ENCODE data around the gene SLC7A6. TPM values are rescaled to one million over a fixed set of nuclear protein-coding genes. Genes with fewer than 3 reads are reported as not detected.

The SLC7A6 gene
- total and polyA plus RNA-seq, 2 of the 8 experiments (the other 6 are each of a cell fraction or from before 2014, with no cell fraction given): 28.0 to 37.8 TPM

DNA sequence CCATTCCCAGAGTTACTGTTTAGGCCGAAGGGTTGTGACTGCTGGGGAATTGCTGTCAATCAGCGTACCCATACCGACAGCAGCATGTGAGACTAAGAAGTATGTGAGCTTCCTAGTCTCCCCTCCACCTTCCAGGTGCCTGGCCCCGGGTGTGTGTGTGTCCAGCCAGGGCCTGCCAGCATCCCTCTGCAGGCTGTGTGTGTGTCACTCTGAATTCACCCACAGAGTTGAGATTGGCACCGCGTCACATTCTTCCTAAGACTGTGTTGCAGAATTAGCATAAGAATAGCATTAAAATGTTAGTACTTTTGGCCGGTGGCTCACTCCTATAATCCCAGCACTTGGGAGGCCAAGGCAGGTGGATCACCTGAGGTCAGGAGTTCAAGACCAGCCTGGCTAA, 78.3 kb downstream of the SLC7A6 start:
- DNase-seq (ENCODE audit: low read depth in 1 of 2, low spot score in 2 of 2): no peak
- H2BK120ac ChIP-seq (replicated peaks; ENCODE audit: low read depth, low read length): no peak overlapping the region
- TF ChIP-seq POLR2AphosphoS5 (IDR thresholded peaks at IDR 0.05; ENCODE audit: low read depth, low read length) (no peak), YY1 (IDR thresholded peaks at IDR 0.05; ENCODE audit: low read depth, low read length) (no peak), CEBPB (IDR thresholded peaks at IDR 0.05; ENCODE audit: low read depth, low read length) (no peak), CHD1 (IDR thresholded peaks at IDR 0.05; ENCODE audit: low read depth, low read length) (no peak)
- H3K4ac ChIP-seq (replicated peaks; ENCODE audit: insufficient read length, low read depth, low read length): no peak overlapping the region
- no peak overlapping the region for H4K5ac ChIP-seq (ENCODE audit: insufficient read length, low read depth, low read length)
- peaks cover 18 to 48% (median 27%) of the 10 kb centered on the region in 4 experiments for H3K36me3 ChIP-seq (ENCODE audit: control insufficient read depth in 2 of 4, insufficient read depth in 4 of 4, low read length in 3 of 4)
- no peak overlapping the region for H4K8ac ChIP-seq (ENCODE audit: extremely low read depth, insufficient read depth, low read length)
- H2AK5ac ChIP-seq (ENCODE audit: low read depth, low read length): no peak overlapping the region
- no peak overlapping the region for H2BK5ac ChIP-seq (ENCODE audit: low read depth, low read length)
- no peaks in the 10 kb centered on the region for H3K4me1 ChIP-seq (replicated peaks in 1 of 4; ENCODE audit: control insufficient read depth in 3 of 4, insufficient read depth in 4 of 4, low read length in 3 of 4)
- peaks cover 2 to 3% of the 10 kb centered on the region in 2 experiments for H4K20me1 ChIP-seq (replicated peaks in 1 of 2; ENCODE audit: control insufficient read depth in 1 of 2, insufficient read depth in 2 of 2, low read length in 2 of 2)
- no peak overlapping the region for H3K9ac ChIP-seq (replicated peaks in 1 of 4; ENCODE audit: extremely low read depth in 1 of 4, low read depth in 3 of 4, low read length in 3 of 4)
- H2BK20ac ChIP-seq (ENCODE audit: low read length): no peak overlapping the region
- H3K14ac ChIP-seq (ENCODE audit: insufficient read length): no peak overlapping the region
- H3K27me3 ChIP-seq (replicated peaks in 1 of 4; ENCODE audit: control insufficient read depth in 3 of 4, extremely low read depth in 1 of 4, insufficient read depth in 3 of 4, low read length in 3 of 4): no peaks in the 10 kb centered on the region
- no peak overlapping the region for H3K4me2 ChIP-seq (ENCODE audit: insufficient read depth in 1 of 2, low read depth in 2 of 2, low read length in 2 of 2)
- no peak overlapping the region for H2AFZ ChIP-seq (ENCODE audit: low read length)
- H3K23ac ChIP-seq (ENCODE audit: insufficient read length): no peak overlapping the region
- no peaks in the 10 kb centered on the region; the same call in 1 of the 2 replicates for H3K23me2 ChIP-seq (ENCODE audit: low read depth, low read length)
- H4K91ac ChIP-seq (replicated peaks; ENCODE audit: insufficient read length, low read length): no peak overlapping the region
- peaks cover 2% of the 10 kb centered on the region; the same call in 1 of the 2 replicates for H3K79me1 ChIP-seq (ENCODE audit: low read depth, low read length)
- 90% methylated on average over 7 of the region's 7 CpGs; no CpG with 5 or more reads in 1 of the 2 experiments for WGBS, 2 experiments (ENCODE audit: extremely low coverage in 1 of 2, insufficient coverage in 1 of 2, insufficient read length in 1 of 2, insufficient replicate concordance in 2 of 2, low coverage in 1 of 2, low lambda C conversion rate in 2 of 2, missing lambda C conversion rate in 1 of 2)
- no peak overlapping the region for H3K27ac ChIP-seq (ENCODE audit: low read depth, low read length)
- no peaks in the 10 kb centered on the region for H3K9me3 ChIP-seq (ENCODE audit: insufficient read depth in 2 of 2, low read depth in 1 of 2, low read length in 1 of 2)
- no peak overlapping the region for H3K18ac ChIP-seq (ENCODE audit: extremely low read depth, low read length)
- CTCF ChIA-PET (ENCODE audit: partially characterized antibody): interaction anchor here (0.6 to 2.9 kb wide), 5 partner anchors 14 to 173 kb away, joined by 3 to 10 read pairs (median 5); partner anchors contain the start of gene SLC7A6
- no peaks in the 10 kb centered on the region for H3K79me2 ChIP-seq (ENCODE audit: control insufficient read depth in 1 of 2, insufficient read depth in 2 of 2, low read length in 2 of 2)
- H2BK15ac ChIP-seq (ENCODE audit: low read length): no peak overlapping the region
- H2BK12ac ChIP-seq (ENCODE audit: low read depth, low read length): no peak overlapping the region
- POLR2A ChIA-PET (ENCODE audit: partially characterized antibody): no interaction called here
- H3K56ac ChIP-seq (replicated peaks; ENCODE audit: insufficient read length, low read depth, low read length): no peak overlapping the region
- FAIRE-seq: no peak
- no peak overlapping the region for H3K4me3 ChIP-seq (ENCODE audit: extremely low read depth in 1 of 4, insufficient read depth in 2 of 4, low read depth in 3 of 4, low read length in 4 of 4)
